Right lobe of liver (tissue), 6 donors: ENCODE measurements around the gene NDUFAF2. TPM values are rescaled to one million over a fixed set of nuclear protein-coding genes. Genes with fewer than 3 reads are reported as not detected.
A peak's percentile ranks its signal among the peaks of the same experiment; 100 is the strongest.
"Not testable (repeated sequence)": the region's sequence is repeated elsewhere in the genome, so short reads cannot be mapped to it uniquely, and the experiment has no call there.

Experiments used
- ATAC-seq, 4 donors: fragments of 200-7000 bp; cut with Tn5 transposase; one replicate each; pipeline ENCODE4 v1.9.1; 2020; ENCODE audit warnings: mild to moderate bottlenecking in 4 of 4, moderate library complexity in 4 of 4
- DNase-seq, 3 donors: peaks; one replicate each; pipeline ENCODE4 v3.0.0-alpha.2; 2020
- H3K27ac ChIP-seq, 3 donors: fragments of 200-600 bp; one replicate each; pipeline ENCODE4 v1.8.0; 2022
- H3K27me3 ChIP-seq, 2 donors: fragments of 200-600 bp; one replicate each; pipeline ENCODE4 v1.8.0; 2022
- H3K36me3 ChIP-seq, 4 donors: fragments of 200-600 bp; sonication (generic) in 1 of 4; one replicate each; pipeline versions ENCODE4 v1.5.1 to v1.8.0; 2017 to 2022; ENCODE audit warnings: control low read depth in 1 of 4
- H3K4me1 ChIP-seq, 4 donors: fragments of 200-600 bp; sonication (generic) in 1 of 4; one replicate each; pipeline versions ENCODE4 v1.5.1 to v1.8.0; 2017 to 2022; ENCODE audit warnings: control low read depth in 1 of 4
- H3K4me3 ChIP-seq, 3 donors: fragments of 200-600 bp; one replicate each; pipeline ENCODE4 v1.8.0; 2022
- H3K9me3 ChIP-seq, 4 donors: fragments of 200-600 bp; sonication (generic) in 1 of 4; one replicate each; pipeline versions ENCODE4 v1.5.1 to v1.8.0; 2017 to 2022; ENCODE audit warnings: control low read depth in 1 of 4
- POLR2A ChIP-seq: fragments of 450-650 bp; IDR thresholded peaks from one replicate; pipeline ENCODE4 v1.6.1; 2017; ENCODE audit warnings: antibody characterized with exemption, mild to moderate bottlenecking
- WGBS: methylation state at CpG from one replicate; pipeline ENCODE4 v1.1.6; 2018; ENCODE audit warnings: low coverage, low lambda C conversion rate; ENCODE audit not compliant: insufficient coverage; ENCODE audit errors: missing lambda C conversion rate; 5-methylcytosine and 5-hydroxymethylcytosine counted together
- intact Hi-C, 2 donors: fragments of 100-400 bp; cut with DNase I; formaldehyde crosslinking; loops; one replicate each; pipeline versions ENCODE4 v1.11.2 to v1.14.1; 2022
- total RNA-seq, 6 experiments: library from RNA; depleted of rRNA in 2 of 6; stranded (reverse); fragments of >200 nt in 2 of 6; fragmentation: NEBNext Ultra II Directional in 3 of 6; extraction: Animal tissue kit (Norgen Biotek cat#: 25700) in 3 of 6; gene quantifications; one replicate each; pipeline versions ENCODE4 v1.1.0 to v1.2.4, GENCODE V29; 2016 to 2023
- TF ChIP-seq, protein P1 (sequence below), 4 donors: fragments of 200-600 bp in 3 of 4; fragments of 450-650 bp in 1 of 4; IDR thresholded peaks; one replicate each; pipeline versions ENCODE4 v1.5.1 to v1.8.0; 2016 to 2022; ENCODE audit warnings: antibody characterized with exemption in 4 of 4, mild to moderate bottlenecking in 2 of 4
- donor health status: DM: no; HTN: yes; CAD: no.
- donor health status: DM: no; HTN: no; CAD: no.
- donor health status: DM: no; HTN: no; CAD: no.
- donor health status: DM: no; HTN: yes; CAD: no.
- donor health status: DM: no; HTN: yes; CAD: no.

The NDUFAF2 gene
- total RNA-seq, 6 experiments from 2014 or later, result 8.4 to 30.1 (median 11.8) TPM

DNA sequence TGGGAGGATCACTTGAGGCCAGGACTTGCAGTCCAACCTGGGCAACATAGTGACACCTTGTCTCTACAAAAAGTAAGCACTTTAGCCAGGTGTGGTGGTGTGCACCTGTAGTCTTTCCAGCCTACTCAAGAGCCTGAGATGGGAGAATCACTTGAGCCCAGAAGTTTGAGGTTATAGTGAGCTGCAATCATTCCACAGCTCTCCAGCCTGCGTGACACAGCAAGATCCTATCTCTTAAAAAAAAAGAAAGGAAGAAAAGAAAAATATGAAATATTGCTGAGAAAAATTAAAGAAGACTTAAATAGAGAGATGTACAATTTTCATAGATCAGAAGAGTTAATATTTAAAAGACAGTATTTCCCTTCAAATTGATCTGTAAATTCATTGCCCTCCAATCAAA lies 140.9 kb downstream of the NDUFAF2 start:
- no peak for DNase-seq
- Histone ChIP-seq H3K36me3 (no peaks in the 10 kb centered on the region), H3K4me1 (no peaks in the 10 kb centered on the region), H3K4me3 (no peak overlapping the region), H3K9me3 (no peaks in the 10 kb centered on the region), H3K27ac (no peak overlapping the region), H3K27me3 (no peaks in the 10 kb centered on the region)
- intact Hi-C loops, result no loop called here
- no peak for ATAC-seq
- WGBS, result 89% methylated on average over 1 of the region's 1 CpG
- TF ChIP-seq, protein P1, sequence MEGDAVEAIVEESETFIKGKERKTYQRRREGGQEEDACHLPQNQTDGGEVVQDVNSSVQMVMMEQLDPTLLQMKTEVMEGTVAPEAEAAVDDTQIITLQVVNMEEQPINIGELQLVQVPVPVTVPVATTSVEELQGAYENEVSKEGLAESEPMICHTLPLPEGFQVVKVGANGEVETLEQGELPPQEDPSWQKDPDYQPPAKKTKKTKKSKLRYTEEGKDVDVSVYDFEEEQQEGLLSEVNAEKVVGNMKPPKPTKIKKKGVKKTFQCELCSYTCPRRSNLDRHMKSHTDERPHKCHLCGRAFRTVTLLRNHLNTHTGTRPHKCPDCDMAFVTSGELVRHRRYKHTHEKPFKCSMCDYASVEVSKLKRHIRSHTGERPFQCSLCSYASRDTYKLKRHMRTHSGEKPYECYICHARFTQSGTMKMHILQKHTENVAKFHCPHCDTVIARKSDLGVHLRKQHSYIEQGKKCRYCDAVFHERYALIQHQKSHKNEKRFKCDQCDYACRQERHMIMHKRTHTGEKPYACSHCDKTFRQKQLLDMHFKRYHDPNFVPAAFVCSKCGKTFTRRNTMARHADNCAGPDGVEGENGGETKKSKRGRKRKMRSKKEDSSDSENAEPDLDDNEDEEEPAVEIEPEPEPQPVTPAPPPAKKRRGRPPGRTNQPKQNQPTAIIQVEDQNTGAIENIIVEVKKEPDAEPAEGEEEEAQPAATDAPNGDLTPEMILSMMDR (IDR thresholded peaks at IDR 0.05), result no peak

DNA sequence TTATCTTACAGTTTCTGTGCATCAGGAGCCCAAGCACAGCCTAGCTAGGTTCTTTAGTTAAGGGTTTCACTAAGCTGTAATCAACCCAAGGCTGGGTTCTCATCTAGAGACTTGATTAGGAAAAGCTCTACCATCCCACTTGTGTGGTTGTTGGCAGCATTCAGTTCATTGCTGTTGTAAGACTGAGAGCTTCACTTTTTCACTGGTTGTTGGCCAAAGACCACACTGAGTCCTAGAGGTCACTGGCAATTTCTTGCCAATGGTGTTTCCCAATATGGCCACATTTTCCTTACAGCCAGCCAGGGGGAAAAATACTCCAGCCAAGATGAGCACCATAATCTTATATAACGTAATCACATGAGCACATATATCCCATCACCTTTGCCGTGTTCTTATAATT lies 142.9 kb downstream of the NDUFAF2 start:
- no peaks in the 10 kb centered on the region for H3K36me3 ChIP-seq
- H3K4me1 ChIP-seq, result no peaks in the 10 kb centered on the region
- H3K27ac ChIP-seq, result no peak overlapping the region
- peak in 1 of 4 donors; percentile 63 for ATAC-seq
- intact Hi-C loops, result no loop called here
- H3K27me3 ChIP-seq, result no peaks in the 10 kb centered on the region
- no peak for DNase-seq
- WGBS, result 71% methylated on average over 2 of the region's 2 CpGs
- H3K4me3 ChIP-seq, result no peak overlapping the region
- TF ChIP-seq, protein P1 (IDR thresholded peaks at IDR 0.05), result no peak
- no peak for TF ChIP-seq POLR2A
- no peaks in the 10 kb centered on the region for H3K9me3 ChIP-seq

DNA sequence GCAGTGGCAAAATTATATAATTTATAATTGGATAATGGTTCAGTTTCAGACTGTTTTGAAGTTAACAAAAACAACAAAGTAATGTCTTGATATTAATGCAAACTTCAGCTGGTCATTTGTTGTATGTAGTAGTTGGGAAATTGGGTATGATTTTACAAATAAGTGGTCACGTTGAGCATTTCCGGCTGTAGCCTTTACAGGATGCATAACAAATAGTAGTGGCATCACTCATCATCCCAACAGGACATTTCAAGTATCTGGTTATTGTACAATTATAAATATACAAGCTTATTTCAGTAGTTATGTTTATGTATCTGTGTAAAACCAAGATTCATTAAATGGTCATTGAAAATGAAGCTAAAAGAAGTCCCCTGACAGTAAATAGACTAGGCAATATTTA lies 144.3 kb downstream of the NDUFAF2 start:
- intact Hi-C loops, result no loop called here

DNA sequence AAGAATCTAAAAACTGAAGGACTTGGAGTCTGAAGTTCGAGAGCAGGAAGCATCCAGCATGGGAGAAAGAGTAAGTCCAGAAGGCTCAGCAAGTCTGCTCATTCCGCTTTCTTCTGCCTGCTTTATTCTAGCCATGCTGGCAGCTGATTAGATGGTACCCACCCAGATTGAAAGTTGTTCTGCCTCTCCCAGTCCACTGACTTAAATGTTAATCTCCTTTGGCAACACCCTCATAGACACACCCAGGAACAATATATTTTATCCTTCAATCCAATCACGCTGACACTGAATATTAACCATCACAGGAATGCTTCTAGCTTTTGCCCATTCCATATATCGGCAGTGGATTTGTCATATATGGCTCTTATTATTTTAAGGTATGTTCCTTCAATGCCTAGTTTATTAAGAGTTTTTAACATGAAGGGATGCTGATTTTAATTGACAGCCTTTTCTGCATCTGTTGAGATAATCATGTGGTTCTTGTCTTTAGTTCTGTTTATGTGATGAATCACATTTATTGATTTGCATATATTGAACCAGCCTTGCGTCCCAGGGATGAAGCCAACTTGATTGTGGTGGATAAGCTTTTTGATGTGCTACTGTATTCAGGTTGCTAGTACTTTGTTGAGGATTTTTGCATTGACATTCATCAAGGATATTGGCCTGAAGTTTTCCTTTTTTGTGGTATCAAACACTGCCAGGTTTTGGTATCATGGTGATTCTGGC lies 148.2 kb downstream of the NDUFAF2 start:
- H3K4me3 ChIP-seq, ATAC-seq, intact Hi-C loops, H3K9me3 ChIP-seq, H3K4me1 ChIP-seq, H3K27me3 ChIP-seq, H3K27ac ChIP-seq, H3K36me3 ChIP-seq, DNase-seq: not testable (repeated sequence)
- 88% methylated on average over 4 of the region's 5 CpGs for WGBS

More for the DNA sequence above, 144.3 kb downstream of the NDUFAF2 start:
- DNase-seq, result no peak
- no peaks in the 10 kb centered on the region for H3K27me3 ChIP-seq
- no peaks in the 10 kb centered on the region for H3K36me3 ChIP-seq
- TF ChIP-seq, protein P1 (IDR thresholded peaks at IDR 0.05), result no peak
- H3K4me3 ChIP-seq, result no peak overlapping the region
- H3K4me1 ChIP-seq, result no peaks in the 10 kb centered on the region
- no peaks in the 10 kb centered on the region for H3K9me3 ChIP-seq
- WGBS, result 73% methylated on average over 2 of the region's 2 CpGs
- no peak for ATAC-seq
- no peak overlapping the region for H3K27ac ChIP-seq

DNA sequence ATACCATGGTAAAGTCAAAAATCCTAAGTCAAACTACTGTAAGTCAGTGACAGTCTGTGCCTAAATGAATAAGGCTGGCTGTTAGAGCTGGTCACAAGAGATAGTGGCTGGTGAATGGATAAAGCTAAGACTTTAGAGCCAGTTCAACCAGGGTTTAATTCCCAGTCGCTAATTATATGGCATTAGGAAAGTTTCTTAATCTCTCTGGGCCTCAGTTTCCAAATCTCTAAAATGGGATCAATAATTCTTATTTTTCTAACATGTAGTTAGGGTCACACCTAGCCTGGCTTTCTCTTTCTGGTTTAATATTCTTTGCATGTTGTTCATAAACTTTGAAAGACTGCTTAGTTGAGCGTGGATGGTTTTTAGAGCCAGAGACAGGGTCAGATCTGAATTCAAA lies 152.5 kb downstream of the NDUFAF2 start:
- Histone ChIP-seq H3K27ac (no peak overlapping the region), H3K4me1 (no peaks in the 10 kb centered on the region), H3K4me3 (no peak overlapping the region), H3K9me3 (no peaks in the 10 kb centered on the region), H3K36me3 (no peaks in the 10 kb centered on the region), H3K27me3 (no peaks in the 10 kb centered on the region)
- no peak for ATAC-seq
- TF ChIP-seq, protein P1 (IDR thresholded peaks at IDR 0.05), result no peak
- TF ChIP-seq POLR2A, result no peak
- no peak for DNase-seq
- intact Hi-C loops, result no loop called here
- 83% methylated on average over 2 of the region's 2 CpGs for WGBS
